Dedifferentiated amniotic fluid mesenchymal stem cell (primary cell): ENCODE results near the gene IL12RB1.
A peak's percentile ranks its signal among the peaks of the same experiment; 100 is the strongest.

Experiments used
- DNase-seq: peaks from one replicate; pipeline ENCODE4 v3.0.0-alpha.2; 2016; ENCODE audit errors: extremely low spot score

The IL12RB1 gene

DNA sequence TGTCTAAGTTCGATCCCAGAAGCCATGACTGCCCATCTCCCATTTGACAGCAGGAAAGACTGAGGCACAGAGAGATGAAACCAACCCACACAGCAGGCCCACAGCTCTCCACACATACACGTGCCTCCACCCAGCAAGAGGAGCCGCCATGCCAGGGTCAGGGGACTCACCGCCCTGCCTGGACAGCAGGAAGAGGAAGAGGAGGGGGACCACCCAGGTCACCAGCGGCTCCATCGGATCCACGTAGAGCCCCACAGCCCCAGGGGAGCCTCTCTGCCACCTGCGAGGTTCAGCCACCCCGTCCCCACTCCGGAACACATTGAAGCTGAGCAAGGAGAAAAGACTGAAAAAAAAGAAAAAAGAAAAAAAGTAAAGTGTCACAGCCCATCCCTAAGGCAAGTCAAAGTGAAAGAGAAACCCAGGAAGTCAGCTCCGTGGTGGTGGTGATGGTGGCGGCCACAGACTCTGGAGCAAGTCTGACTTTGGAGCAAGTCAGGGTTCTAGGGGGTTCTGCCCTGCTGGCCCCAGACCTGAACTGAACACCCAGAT, at the start of gene IL12RB1:
IL12RB1 (minus strand) TSS at position 345 of the 549 bp plus-strand sequence; CDS start at position 234, 111 bp downstream.
- DNase-seq: no peak

DNA sequence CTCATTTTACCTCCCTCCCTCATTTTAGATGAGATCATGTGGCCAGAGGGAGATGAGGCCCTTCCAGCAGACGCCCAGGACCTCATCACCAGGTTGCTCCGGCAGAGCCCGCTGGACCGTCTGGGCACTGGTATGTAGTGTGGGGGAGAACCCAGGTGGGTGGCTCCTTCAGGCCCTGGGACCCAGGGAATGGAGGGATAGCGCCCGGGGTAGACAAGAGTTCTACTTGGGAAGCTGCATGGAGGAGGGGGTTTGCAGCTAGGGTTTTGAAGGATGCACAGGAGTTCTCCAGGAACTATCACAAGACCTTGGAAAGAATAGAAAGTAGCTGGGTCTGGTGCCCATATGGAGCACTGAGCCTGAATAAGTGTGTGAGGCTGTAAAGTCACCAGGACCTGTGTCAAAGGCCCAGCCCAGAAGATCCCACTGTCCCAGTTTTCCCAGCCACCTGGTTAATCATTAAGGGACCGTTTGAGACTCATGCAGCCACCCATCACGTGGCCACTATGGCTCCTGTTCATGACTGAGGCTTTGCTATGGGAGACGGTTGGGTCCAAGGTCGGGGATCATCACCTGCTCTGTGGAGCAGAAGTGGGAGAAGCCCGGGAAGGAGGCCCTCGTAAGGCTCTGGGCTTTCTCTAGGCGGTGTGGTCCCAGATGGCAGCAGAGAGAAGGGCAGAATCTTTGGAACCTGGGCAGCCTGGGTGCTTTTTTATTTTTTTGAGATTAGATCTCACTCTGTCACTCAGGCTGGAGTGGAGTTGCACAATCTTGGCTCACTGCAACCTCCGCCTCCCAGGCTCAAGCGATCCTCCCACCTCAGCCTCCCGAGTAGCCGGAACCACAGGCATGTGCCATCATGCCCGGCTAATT, 49.2 kb upstream of the IL12RB1 start:
- no peak for DNase-seq

DNA sequence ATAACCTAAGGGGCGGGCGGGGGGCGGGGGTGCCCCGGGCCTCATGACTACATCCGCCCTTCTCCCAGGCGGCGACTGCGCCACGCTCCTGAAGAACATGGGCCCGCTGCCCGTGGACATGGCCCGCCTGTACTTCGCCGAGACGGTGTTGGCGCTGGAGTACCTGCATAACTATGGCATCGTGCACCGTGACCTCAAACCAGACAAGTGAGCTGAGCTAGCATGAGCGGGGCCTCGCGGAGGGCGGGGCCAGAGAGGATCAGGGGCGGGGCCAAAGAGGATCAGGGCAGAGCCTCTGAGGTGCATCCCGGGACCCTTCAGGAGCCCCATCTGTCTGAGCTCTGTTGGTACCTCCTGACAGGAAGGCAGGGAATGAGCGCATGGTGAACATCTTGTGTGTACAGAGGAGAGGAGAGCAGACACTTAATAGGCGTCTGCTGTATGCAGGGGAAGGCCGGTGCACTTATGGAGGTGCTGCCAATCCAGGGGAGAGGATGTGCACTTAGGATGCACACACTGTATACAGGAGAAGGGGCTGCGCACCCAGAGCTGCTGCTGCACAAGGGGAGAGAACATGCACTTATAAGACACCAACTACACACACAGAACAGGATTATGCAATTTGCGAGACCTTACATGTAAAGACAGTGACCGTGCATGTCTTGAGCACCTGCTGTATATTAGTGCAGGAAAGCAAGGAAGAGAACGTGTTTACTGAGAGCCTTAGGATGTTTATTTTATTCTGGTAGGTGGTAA, 45.3 kb upstream of the IL12RB1 start:
- DNase-seq: no peak

DNA sequence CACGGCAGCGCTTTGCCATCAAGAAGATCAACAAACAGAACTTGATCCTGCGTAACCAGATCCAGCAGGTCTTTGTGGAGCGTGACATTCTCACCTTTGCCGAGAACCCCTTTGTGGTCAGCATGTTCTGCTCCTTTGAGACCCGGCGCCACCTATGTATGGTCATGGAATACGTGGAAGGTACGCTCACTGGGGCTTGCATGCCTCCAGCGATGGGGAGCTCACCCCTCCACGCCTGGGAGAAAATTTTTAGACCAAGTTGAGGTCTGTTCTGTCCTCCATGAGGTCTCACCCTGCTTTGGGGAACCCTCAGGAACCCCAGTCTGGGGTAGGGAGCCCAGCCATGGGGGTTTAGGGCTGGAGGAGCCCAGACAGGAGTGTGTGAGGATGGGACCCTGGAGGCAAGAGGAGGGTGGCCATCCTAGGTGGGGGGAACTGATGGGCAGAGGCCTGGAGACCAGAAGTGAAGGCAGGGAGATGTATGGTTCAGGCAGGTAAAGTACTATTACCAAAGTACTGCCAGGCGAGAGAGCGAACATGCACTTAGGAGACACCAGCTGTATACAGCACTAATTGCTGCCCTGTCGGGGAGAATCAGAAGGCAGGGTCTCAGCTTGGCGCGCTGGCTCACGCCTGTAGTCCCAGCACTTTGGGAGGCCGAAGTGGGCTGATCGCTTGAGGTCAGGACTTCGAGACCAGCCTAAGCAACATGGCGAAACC, 43.9 kb upstream of the IL12RB1 start:
- no peak for DNase-seq

DNA sequence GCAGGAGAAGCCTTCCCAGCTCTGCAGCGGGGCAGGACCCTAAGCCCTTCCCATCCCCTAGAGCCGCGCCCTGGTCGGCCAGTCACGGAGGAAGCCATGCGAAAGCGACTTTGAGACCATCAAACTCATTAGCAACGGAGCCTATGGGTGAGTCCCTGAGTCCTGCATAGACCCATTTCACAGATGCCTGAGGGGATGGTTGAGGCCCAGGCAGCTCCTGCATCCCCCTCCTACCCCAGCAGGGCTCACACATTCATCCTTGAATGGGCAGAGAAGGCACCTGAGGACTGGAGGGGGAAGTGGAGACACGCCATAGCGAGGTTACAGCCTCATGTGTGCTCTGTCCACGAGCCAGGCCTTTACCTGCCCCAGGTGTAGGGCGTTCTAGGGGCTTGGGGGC, 42.1 kb upstream of the IL12RB1 start:
- no peak for DNase-seq

DNA sequence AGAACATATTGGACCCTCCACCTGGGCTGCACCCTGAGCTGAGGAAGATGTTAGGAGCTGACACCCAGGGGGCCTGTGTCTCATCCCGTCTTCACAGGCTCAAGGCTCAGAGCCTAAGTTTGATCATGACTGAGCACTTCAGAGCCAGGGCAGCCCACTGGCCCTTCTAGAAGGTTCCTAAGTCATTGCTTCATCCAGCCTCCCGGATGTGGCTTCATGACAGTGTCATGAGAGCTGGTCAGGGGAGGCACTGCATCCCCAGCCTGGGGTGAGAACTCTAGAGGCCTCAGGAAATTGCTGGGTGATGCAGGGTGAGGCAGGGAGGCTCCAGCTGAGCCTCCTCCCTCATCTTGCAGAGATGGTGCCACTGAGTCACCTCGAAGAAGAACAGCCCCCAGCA, 41.3 kb upstream of the IL12RB1 start:
- DNase-seq: no peak

DNA sequence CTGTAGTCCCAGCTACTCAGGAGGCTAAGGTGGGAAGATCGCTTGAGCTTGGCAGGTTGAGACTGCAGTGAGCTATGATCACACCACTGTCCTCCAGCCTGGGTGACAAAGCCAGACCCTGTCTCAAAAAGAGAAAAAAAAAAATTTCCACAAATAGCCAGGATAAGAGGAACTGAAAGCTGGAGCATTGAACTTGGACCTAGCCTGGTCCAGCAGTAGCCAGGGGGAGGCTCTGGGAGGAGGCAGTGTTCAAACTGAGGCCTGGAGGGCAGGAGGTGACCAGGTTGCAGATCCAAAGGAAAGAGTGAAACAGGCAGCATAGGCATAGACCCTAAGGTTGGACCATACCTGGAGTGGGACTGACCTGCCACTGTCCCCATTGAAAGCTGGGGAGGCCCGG, 39.4 kb upstream of the IL12RB1 start:
- no peak for DNase-seq

DNA sequence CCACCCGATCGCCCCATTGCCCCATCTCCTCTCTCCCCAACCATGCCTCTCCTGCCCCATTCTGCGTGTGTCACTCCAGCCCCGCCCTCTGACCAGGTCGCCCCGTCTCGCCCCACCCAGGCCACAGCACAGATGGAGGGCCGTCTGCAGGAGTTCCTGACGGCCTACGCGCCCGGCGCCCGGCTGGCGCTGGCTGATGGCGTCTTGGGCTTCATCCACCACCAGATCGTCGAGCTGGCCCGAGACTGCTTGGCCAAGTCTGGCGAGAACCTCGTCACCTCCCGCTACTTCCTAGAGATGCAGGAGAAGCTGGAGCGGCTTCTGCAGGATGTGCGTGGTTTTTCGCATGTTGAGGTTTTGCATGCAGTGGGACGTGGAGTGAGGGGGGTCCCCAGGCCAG, 37.1 kb upstream of the IL12RB1 start:
- DNase-seq: no peak

DNA sequence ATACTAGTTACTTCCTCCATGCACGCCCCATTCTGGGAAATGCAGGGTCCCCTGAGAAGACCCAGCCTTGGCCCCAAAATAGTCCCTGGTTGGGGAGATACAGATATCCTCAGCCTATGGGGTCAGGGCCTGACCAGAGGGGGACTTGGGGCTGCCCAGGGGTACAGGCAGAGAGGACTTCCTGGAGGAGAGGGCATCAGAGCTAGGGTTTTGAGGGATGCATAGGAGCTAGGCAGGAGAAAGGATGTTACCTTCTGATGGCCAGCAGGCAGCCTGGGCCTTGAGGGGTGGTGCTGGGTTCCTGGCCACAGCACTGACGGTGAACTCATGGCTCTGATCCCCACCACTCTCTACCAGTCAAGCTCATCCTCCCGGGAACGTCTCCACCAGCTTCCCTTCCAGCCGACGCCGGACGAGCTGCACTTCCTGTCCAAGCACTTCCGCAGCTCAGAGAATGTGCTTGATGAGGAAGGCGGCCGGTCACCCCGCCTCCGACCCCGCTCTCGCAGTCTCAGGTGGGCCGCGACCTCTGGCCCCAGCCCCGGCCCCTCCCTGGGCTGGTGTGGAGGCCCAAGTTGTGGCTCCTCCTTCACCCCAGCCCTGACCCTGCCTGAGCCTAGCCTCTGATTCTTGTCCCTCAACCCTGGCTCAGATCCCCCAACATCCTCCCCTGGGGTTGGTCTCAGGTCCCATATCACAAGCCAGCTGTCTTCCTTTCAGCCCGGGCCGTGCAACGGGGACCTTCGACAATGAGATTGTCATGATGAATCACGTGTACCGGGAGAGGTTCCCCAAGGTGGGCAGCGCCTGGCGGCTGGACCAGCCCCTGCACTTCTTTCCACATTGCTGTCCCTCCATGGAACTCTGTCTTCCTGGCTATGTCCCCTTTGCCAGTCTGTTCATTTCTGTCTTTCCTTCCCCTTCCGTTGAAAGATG, 36.4 kb upstream of the IL12RB1 start:
- DNase-seq: no peak

DNA sequence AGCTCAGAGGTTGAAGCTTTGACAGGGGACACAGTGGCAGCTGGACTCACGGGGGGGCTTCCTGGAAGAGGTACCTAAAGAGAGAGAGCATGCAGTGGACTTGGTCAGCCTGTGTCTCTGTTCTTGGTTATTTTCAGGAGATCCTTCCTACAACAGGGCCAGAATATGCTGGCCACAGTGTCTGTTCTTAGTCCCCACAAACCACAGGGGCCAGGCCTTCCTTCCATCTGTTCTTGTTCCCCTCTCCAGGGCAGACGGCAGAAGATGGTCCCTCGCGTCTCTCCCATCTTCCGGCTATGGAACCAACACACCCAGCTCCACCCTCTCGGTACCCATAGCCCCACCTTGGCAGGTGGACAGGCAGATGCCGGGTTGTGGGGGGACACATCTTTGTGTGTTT, 35.7 kb upstream of the IL12RB1 start:
- no peak for DNase-seq

DNA sequence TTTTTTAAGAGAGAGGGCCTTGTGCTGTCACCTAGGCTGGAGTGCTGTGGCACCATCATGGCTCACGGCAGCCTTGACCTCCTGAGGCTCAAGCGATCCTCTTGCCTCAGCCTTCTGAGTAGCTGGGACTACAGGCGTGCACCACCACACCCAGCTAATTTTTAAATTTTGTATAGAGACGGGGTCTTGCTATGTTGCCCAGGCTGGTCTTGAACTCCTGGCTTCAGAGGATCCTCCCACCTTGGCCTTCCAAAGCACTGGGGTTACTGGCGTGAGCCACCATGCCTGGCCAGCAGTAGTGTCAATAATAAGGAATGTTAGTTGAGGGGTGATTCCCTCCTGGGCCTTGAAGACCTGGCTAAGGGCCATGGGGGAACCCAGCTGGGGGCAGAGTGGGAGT, 34.4 kb upstream of the IL12RB1 start:
- no peak for DNase-seq

DNA sequence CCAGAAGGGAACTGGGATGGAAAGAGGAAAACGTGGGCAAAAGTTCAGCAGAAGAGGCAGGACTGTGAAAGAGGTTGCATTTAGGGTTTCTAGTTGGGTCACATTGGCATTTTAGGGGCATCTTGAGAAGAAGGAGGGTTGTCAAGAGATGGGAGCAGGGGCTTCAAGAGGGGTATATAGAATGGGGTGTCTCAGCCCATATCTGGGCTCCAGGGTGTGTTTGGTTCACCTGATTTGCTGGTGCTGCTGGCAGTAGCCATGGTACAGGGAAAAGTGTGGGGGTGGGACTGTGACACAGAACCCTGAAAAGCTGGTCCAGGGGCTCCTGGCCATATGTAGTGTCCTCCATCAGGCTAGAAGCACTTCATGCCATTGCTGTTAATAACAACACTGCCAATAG, 33.4 kb upstream of the IL12RB1 start:
- DNase-seq: no peak

DNA sequence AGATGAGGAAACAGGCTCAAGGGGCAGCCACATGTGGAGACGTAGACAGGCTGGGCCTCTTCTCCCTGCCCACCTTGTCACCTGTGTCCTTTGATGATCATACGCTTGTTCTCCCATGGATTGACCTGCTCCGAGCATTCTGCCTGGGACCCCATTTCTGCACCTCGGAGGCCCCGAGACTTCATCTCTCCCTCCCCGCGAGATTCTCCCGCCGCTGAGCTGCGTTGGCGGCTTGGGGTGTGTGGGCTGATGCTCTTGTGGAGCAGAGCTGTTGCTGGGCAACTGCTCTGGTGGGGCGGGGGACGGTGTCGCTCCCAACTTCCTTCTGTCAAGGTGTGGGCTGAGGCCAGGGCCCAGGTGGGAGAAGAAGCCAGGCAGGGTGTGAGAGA, 33.0 kb upstream of the IL12RB1 start:
- DNase-seq: no peak

DNA sequence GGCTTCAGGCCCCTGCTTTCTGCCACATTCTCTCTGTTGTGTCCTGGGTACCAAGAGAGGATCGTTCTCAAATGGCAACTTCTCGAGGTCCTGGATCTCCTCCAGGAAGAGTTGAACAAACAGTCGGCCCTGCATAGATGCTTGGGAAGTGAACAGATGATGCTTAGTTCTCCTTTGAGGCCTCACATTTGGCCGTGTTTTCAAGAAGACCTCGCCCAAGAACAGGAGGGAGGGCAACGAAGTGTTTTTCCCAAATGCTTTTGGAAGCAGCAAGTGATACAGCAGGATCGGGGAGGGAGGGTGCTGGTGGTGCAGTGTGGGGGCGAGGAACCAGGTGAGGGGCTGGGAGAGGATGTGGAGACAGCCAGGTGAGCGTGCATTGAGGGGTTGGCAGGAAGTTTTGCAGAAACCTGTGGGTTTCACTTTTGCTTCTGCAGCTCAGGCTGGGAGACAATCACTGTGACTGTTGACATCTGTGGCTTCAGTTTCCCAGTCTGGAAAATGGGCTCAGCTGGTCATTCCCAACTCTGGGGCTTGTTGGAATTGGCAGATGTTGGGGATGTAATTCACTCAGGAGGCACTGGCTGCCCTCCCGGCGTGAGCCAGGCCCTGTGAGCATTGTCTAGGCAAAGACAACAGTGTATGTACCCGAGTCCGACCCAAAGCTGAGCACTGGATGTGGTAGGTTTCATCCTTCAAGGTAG, 32.4 kb upstream of the IL12RB1 start:
- DNase-seq: no peak

DNA sequence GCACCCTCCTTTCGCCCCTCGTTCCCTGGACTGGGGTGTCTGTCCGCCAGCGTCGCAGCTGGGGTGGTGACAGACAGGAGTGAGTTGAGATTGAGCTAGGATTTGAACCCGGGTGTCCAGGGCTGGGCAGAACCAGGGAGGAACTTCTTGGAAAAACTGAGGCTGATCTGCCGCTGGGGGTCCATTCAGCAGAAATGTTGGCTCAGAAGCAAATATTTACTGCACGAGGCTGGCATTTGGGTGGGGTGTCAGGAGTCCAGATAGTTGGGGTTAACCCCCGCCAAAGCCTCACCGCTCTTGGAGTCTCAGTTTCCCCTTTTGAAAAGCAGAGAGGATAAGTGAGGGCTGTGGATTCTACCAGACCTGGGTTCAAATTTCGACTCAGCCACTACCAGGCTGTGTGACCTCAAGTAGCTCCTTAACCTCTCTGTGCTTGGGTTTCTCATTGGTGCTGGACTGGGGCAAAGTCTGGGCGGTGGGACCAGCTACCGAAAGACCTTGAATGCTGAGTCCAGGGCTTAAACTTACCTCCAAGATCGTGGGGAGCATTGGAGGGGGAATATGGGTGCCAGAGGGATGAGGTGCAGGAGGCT, 31.8 kb upstream of the IL12RB1 start:
- DNase-seq: no peak

DNA sequence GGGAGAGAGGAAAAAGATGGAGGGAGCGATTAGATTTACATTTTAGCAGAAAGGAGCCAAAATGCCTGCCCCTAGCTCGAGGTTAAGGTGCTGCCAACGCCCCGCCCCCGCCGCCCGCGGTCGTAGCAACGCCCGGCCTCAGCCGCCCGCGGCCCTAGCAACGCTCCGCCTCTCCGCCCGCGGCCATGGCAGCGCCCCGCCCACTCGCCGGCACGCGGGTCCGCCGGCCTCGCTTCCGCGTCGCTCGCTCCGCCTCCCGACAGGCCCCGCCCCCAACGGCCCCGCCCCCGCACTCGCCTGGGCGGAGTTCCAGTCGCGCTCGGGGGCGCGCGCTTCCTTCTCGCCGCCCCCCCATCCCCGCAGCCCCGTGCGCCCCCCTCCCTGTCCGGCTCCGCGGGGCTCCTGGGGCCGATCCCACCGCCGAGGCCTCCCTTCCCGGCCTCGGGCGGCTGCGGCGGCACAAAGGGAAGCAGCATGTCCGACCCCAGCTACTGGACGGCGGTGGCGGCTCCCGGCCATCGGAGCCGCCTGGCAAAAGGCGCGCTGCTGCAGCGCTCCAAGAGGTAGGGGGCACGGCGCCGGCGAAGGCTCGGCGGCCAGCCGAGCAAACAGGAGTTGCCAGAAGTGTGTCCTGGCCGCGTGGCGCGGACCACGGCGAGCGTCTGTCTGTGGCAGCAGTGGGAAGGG, 31.1 kb upstream of the IL12RB1 start:
- peak; percentile 64 for DNase-seq

DNA sequence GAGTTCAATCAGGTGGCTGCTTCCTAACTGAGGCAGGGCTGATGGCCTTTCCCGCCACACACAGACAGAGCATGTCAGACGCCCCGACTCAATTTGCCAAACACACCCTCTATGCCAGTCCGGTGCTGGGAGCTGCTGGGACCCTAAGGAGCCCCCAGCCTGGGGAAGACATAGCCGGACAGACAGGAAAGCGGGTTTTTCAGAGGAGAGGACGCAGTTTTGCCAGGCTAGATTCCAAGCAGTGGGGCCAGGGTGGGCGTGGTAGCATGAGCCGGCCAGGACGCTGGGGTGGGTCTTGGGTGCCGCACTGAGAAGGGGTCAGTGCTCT, 30.6 kb upstream of the IL12RB1 start:
- no peak for DNase-seq

DNA sequence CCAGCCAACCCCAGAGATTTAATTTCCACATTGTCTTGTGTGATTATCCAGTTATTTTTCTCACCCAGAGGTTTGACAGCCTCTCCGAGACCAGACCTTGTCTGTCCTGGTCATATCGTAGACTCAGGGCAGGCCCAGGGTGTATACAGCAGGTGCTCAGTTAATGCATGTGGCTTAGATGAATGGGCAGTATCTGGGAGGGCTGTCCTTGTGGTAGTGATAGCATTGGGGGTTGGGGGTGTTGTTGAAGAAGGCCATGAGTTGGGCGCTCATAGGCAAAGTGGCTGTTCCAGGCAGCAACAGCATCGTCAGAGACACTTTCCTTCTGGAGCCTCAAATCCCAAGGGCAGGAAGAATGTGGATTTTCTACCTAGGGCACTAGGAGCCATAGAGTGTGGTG, 27.7 kb upstream of the IL12RB1 start:
- no peak for DNase-seq

DNA sequence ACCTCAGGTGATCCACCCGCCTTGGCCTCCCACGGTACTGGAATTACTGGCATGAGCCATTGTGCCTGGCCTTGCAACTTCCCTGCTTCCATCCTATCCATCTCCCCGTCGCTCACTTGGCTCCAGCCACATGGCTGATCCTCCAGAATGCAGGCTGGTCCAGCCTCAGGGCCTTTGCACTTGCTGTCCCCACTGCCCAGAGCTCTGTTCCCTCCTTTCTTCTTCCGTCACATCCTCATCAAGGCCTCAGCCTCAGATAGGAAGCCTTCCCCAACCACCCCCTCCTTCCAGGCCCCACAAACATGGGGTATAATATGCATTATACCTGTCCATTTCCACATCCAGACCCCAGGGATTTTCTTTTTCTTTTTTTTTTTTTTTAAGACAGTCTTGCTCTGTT, 27.1 kb upstream of the IL12RB1 start:
- DNase-seq: no peak
